Measurements from ENCODE around the gene CLSTN2.

Gene CLSTN2

GRCh38 chr3:140443806-140444205 is 508.8 kb downstream of the CLSTN2 start:
- 69% methylated on average over 3 of the region's 3 CpGs for WGBS
- no peak overlapping the region for H2BK120ac ChIP-seq (ENCODE audit: low read depth, low read length)

GRCh38 chr3:140446734-140447133 is 511.7 kb downstream of the CLSTN2 start:
- no peak overlapping the region for H3K4ac ChIP-seq (ENCODE audit: low read depth in 1 of 2, low read length in 2 of 2)
- WGBS: 83% methylated on average over 2 of the region's 2 CpGs
- H2BK12ac ChIP-seq (ENCODE audit: low read length in 2 of 2): no peak overlapping the region
- H3K9ac ChIP-seq (ENCODE audit: low read length): no peak overlapping the region
- no peak overlapping the region for H3K23ac ChIP-seq (ENCODE audit: low read length in 2 of 2)
- H3K27ac ChIP-seq (ENCODE audit: low read length, poor library complexity, severe bottlenecking): no peak overlapping the region
- no peak overlapping the region for H2AFZ ChIP-seq (ENCODE audit: low read depth, low read length)
- no peak overlapping the region for H2BK5ac ChIP-seq (ENCODE audit: low read depth, low read length, poor library complexity, severe bottlenecking)
- H3K4me1 ChIP-seq (ENCODE audit: control insufficient read depth, insufficient read depth, low read depth, low read length): peaks cover 1% of the 10 kb centered on the region
- H4K8ac ChIP-seq (ENCODE audit: low read length): no peak overlapping the region
- H3K36me3 ChIP-seq (ENCODE audit: control insufficient read depth in 1 of 2, insufficient read depth in 2 of 2, low read depth in 1 of 2, low read length in 2 of 2): peaks cover 0 to 6% of the 10 kb centered on the region in 2 experiments
- no peak overlapping the region for H2BK120ac ChIP-seq (ENCODE audit: low read depth, low read length)
- no peak overlapping the region for H3K4me2 ChIP-seq (ENCODE audit: low read length, poor library complexity, severe bottlenecking)
- H2AK5ac ChIP-seq (ENCODE audit: low read length, severe bottlenecking): no peak overlapping the region
- no peak overlapping the region for H3K4me3 ChIP-seq (ENCODE audit: insufficient read depth in 1 of 2, low read depth in 1 of 2, low read length in 2 of 2)
- no peak for DNase-seq
- no peak overlapping the region for H3K18ac ChIP-seq (ENCODE audit: low read depth in 1 of 2, low read length in 2 of 2)
- H3K9me3 ChIP-seq (ENCODE audit: control insufficient read depth, low read length): no peaks in the 10 kb centered on the region
- no peak overlapping the region for H4K91ac ChIP-seq (ENCODE audit: low read length)
- no peaks in the 10 kb centered on the region for H3K79me1 ChIP-seq (replicated peaks; ENCODE audit: low read length, poor library complexity, severe bottlenecking)
- no peak overlapping the region for H3K14ac ChIP-seq (ENCODE audit: low read length in 2 of 2)
- H2BK15ac ChIP-seq (ENCODE audit: low read depth, poor library complexity, severe bottlenecking): no peak overlapping the region
- H3K27me3 ChIP-seq (ENCODE audit: control insufficient read depth in 1 of 2, insufficient read depth in 1 of 2, low read length in 2 of 2): no peaks in the 10 kb centered on the region

More at GRCh38 chr3:140443806-140444205, 508.8 kb downstream of the CLSTN2 start:
- H3K79me1 ChIP-seq (replicated peaks; ENCODE audit: low read length, poor library complexity, severe bottlenecking): no peaks in the 10 kb centered on the region
- peaks cover 9% of the 10 kb centered on the region for H3K4me1 ChIP-seq (ENCODE audit: control insufficient read depth, insufficient read depth, low read depth, low read length)
- no peaks in the 10 kb centered on the region for H3K9me3 ChIP-seq (ENCODE audit: control insufficient read depth, low read length)
- no peak overlapping the region for H3K4ac ChIP-seq (ENCODE audit: low read depth in 1 of 2, low read length in 2 of 2)
- H3K27me3 ChIP-seq (ENCODE audit: control insufficient read depth in 1 of 2, insufficient read depth in 1 of 2, low read length in 2 of 2): no peaks in the 10 kb centered on the region
- no peak overlapping the region for H3K4me2 ChIP-seq (ENCODE audit: low read length, poor library complexity, severe bottlenecking)
- no peak overlapping the region for H4K91ac ChIP-seq (ENCODE audit: low read length)
- DNase-seq: no peak
- no peak overlapping the region for H4K8ac ChIP-seq (ENCODE audit: low read length)
- peaks cover 0 to 1% of the 10 kb centered on the region in 2 experiments for H3K36me3 ChIP-seq (ENCODE audit: control insufficient read depth in 1 of 2, insufficient read depth in 2 of 2, low read depth in 1 of 2, low read length in 2 of 2)
- no peak overlapping the region for H2BK5ac ChIP-seq (ENCODE audit: low read depth, low read length, poor library complexity, severe bottlenecking)
- H2AK5ac ChIP-seq (ENCODE audit: low read length, severe bottlenecking): no peak overlapping the region
- no peak overlapping the region for H3K9ac ChIP-seq (ENCODE audit: low read length)
- H2AFZ ChIP-seq (ENCODE audit: low read depth, low read length): no peak overlapping the region
- H2BK15ac ChIP-seq (ENCODE audit: low read depth, poor library complexity, severe bottlenecking): no peak overlapping the region
- no peak overlapping the region for H3K4me3 ChIP-seq (ENCODE audit: insufficient read depth in 1 of 2, low read depth in 1 of 2, low read length in 2 of 2)
- no peak overlapping the region for H3K27ac ChIP-seq (ENCODE audit: low read length, poor library complexity, severe bottlenecking)
- H2BK12ac ChIP-seq (ENCODE audit: low read length in 2 of 2): no peak overlapping the region
- H3K14ac ChIP-seq (ENCODE audit: low read length in 2 of 2): no peak overlapping the region
- H3K18ac ChIP-seq (ENCODE audit: low read depth in 1 of 2, low read length in 2 of 2): no peak overlapping the region
- no peak overlapping the region for H3K23ac ChIP-seq (ENCODE audit: low read length in 2 of 2)

- H3K23ac ChIP-seq (ENCODE audit: low read length in 2 of 2): no peak overlapping the region
- no peak for DNase-seq
- H3K4me1 ChIP-seq (ENCODE audit: control insufficient read depth, insufficient read depth, low read depth, low read length): peaks cover 1% of the 10 kb centered on the region
- no peak overlapping the region for H2BK12ac ChIP-seq (ENCODE audit: low read length in 2 of 2)
- H3K4me2 ChIP-seq (ENCODE audit: low read length, poor library complexity, severe bottlenecking): no peak overlapping the region
- no peaks in the 10 kb centered on the region for H3K79me1 ChIP-seq (replicated peaks; ENCODE audit: low read length, poor library complexity, severe bottlenecking)
- no peak overlapping the region for H2BK5ac ChIP-seq (ENCODE audit: low read depth, low read length, poor library complexity, severe bottlenecking)
- H2BK15ac ChIP-seq (ENCODE audit: low read depth, poor library complexity, severe bottlenecking): no peak overlapping the region
- no peak overlapping the region for H3K18ac ChIP-seq (ENCODE audit: low read depth in 1 of 2, low read length in 2 of 2)
- peaks cover 0 to 8% of the 10 kb centered on the region in 2 experiments for H3K36me3 ChIP-seq (ENCODE audit: control insufficient read depth in 1 of 2, insufficient read depth in 2 of 2, low read depth in 1 of 2, low read length in 2 of 2)
- H3K4me3 ChIP-seq (ENCODE audit: insufficient read depth in 1 of 2, low read depth in 1 of 2, low read length in 2 of 2): no peak overlapping the region
- WGBS: 86% methylated on average over 6 of the region's 6 CpGs
- H4K8ac ChIP-seq (ENCODE audit: low read length): no peak overlapping the region
- no peak overlapping the region for H3K9ac ChIP-seq (ENCODE audit: low read length)
- no peak overlapping the region for H2AK5ac ChIP-seq (ENCODE audit: low read length, severe bottlenecking)
- H2BK120ac ChIP-seq (ENCODE audit: low read depth, low read length): no peak overlapping the region
- no peak overlapping the region for H3K4ac ChIP-seq (ENCODE audit: low read depth in 1 of 2, low read length in 2 of 2)
- H3K27ac ChIP-seq (ENCODE audit: low read length, poor library complexity, severe bottlenecking): no peak overlapping the region
- H3K9me3 ChIP-seq (ENCODE audit: control insufficient read depth, low read length): no peaks in the 10 kb centered on the region
- H4K91ac ChIP-seq (ENCODE audit: low read length): no peak overlapping the region
- no peaks in the 10 kb centered on the region for H3K27me3 ChIP-seq (ENCODE audit: control insufficient read depth in 1 of 2, insufficient read depth in 1 of 2, low read length in 2 of 2)
- H3K14ac ChIP-seq (ENCODE audit: low read length in 2 of 2): no peak overlapping the region
- no peak overlapping the region for H2AFZ ChIP-seq (ENCODE audit: low read depth, low read length)
Observed at GRCh38 chr3:140447136-140447535, 512.2 kb downstream of the CLSTN2 start.

GRCh38 chr3:140448001-140448400 is 513.0 kb downstream of the CLSTN2 start:
- Histone ChIP-seq H3K4me1 (ENCODE audit: control insufficient read depth, insufficient read depth, low read depth, low read length) (peaks cover 1% of the 10 kb centered on the region), H2AFZ (ENCODE audit: low read depth, low read length) (no peak overlapping the region), H2BK15ac (ENCODE audit: low read depth, poor library complexity, severe bottlenecking) (no peak overlapping the region), H4K91ac (ENCODE audit: low read length) (no peak overlapping the region), H3K79me1 (replicated peaks; ENCODE audit: low read length, poor library complexity, severe bottlenecking) (no peaks in the 10 kb centered on the region), H3K9me3 (ENCODE audit: control insufficient read depth, low read length) (no peaks in the 10 kb centered on the region), H2BK5ac (ENCODE audit: low read depth, low read length, poor library complexity, severe bottlenecking) (no peak overlapping the region), H2BK120ac (ENCODE audit: low read depth, low read length) (no peak overlapping the region), H3K4ac (ENCODE audit: low read depth in 1 of 2, low read length in 2 of 2) (no peak overlapping the region), H3K4me3 (ENCODE audit: insufficient read depth in 1 of 2, low read depth in 1 of 2, low read length in 2 of 2) (no peak overlapping the region), H3K27ac (ENCODE audit: low read length, poor library complexity, severe bottlenecking) (no peak overlapping the region), H2BK12ac (ENCODE audit: low read length in 2 of 2) (no peak overlapping the region), H3K4me2 (ENCODE audit: low read length, poor library complexity, severe bottlenecking) (no peak overlapping the region), H3K18ac (ENCODE audit: low read depth in 1 of 2, low read length in 2 of 2) (no peak overlapping the region), H3K27me3 (ENCODE audit: control insufficient read depth in 1 of 2, insufficient read depth in 1 of 2, low read length in 2 of 2) (no peaks in the 10 kb centered on the region), H3K14ac (ENCODE audit: low read length in 2 of 2) (no peak overlapping the region), H2AK5ac (ENCODE audit: low read length, severe bottlenecking) (no peak overlapping the region), H3K36me3 (ENCODE audit: control insufficient read depth in 1 of 2, insufficient read depth in 2 of 2, low read depth in 1 of 2, low read length in 2 of 2) (peaks cover 0 to 17% of the 10 kb centered on the region in 2 experiments), H3K23ac (ENCODE audit: low read length in 2 of 2) (no peak overlapping the region), H4K8ac (ENCODE audit: low read length) (no peak overlapping the region), H3K9ac (ENCODE audit: low read length) (no peak overlapping the region)
- DNase-seq: no peak
- 81% methylated on average over 3 of the region's 3 CpGs for WGBS
